HG03354 (cell line): Measurements from ENCODE around the gene TRIM9.

Experiments
- ATAC-seq: cut with Tn5 transposase; IDR thresholded peaks from one replicate; pipeline ENCODE4 v1.9.1; 2021; ENCODE audit warnings: mild to moderate bottlenecking; ENCODE audit not compliant: unreplicated experiment, poor library complexity, severe bottlenecking

TRIM9 gene

GRCh38 chr14:51067295-51067694 is 27.6 kb downstream of the TRIM9 start:
- ATAC-seq: no peak

DNA sequence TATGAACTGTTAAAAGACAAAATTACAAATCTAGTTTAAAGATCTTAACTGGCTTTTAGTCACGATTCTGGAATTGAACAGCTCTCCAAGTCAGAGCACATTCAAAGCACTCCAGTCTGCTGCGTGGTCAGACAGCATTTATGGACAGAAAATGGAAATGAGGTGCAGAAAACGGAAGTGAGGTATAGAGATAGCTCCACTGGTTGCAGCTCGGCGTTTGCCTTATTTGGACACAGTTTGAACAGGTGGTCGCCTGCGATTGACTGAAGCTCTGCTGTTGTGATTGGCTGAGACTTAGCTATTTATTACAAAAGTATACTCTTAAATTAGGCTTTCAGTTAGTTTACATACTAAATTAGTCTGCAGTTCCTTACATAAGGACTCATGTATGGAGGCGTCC is 28.3 kb downstream of the TRIM9 start:
- ATAC-seq: no peak

DNA sequence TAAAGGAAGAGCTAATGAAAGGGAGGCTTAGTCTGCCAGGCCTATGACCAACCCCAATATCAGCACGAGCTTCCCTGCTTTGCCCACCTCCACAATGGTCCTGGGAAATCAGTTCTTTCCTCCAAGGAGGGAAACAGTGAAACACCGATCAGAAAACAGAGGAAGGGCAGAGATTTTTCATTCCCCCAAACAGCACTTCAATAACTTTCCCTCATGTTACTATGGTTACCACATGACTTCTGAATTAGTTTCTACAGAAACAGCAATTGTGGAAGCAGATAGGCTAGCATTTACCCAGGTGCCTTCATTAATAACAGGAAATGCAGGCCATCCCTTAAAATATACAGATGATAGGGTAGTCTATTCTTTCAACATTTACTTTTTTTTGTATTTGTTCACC is 35.9 kb downstream of the TRIM9 start:
- no peak for ATAC-seq

DNA sequence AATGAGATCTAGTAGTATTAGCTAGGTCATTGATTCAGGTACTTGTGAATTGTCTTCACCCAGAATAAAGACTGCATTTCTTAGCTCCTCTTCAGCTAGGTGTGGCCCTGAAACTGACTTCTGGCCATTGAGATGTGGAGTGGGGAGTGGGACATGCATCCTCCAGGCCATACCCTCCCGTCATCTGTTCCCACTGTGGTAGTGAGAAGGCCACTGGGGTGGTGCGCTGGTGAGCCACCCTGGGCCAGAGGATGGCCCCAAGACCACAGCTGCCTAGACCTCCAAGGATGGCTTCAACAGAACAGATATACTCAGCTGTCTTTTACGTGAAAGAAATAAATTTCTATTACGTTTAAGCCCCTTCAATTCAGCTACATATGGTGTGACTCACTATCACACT is 36.5 kb downstream of the TRIM9 start:
- ATAC-seq: no peak

- no peak for ATAC-seq
Measured at GRCh38 chr14:51056421-51056820, 38.5 kb downstream of the TRIM9 start.

DNA sequence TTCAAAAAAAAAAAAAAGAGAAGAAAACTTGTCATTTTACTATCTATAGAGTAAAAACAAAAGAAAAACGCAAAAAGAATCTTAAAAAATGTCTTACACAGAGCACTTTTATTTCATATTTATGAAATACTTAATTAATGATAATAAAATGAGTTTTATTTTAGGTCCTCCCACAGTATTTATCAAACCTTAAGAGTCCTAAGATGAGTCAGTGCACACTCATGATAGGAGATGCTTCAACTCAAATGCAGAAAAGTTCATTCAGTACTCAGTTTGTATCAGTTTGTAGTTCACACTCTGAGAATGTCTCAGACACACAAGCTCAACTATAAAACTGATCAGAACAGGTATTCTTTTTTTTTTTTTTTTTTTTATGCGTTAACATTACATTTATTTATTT is 41.7 kb downstream of the TRIM9 start:
- ATAC-seq: no peak

DNA sequence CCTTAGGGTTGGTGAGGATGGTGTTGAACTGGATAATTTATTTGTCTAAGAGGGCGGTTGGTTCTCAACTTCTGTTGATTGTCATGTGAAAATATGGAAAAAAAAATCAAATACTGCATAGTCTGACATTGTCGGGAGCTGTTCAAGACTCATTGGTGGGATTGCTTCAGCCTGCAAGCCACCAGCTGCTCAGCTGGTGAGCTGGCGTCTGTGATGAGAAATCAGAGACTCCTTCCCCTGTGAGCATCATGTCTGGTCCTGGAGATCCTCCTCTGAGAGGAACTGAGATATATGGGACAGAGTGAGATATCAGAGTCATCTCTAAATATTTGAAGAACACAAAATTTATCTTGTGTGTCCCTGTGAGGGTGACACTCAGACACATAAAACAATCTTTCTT is 49.9 kb downstream of the TRIM9 start:
- ATAC-seq: no peak

GRCh38 chr14:51041883-51042282 is 53.0 kb downstream of the TRIM9 start:
- no peak for ATAC-seq

GRCh38 chr14:51041108-51041531 is 53.8 kb downstream of the TRIM9 start:
- no peak for ATAC-seq

GRCh38 chr14:51039252-51039651 is 55.7 kb downstream of the TRIM9 start:
- no peak for ATAC-seq

GRCh38 chr14:51035611-51036192 is 59.2 kb downstream of the TRIM9 start:
- no peak for ATAC-seq

GRCh38 chr14:51028851-51029754 is 65.8 kb downstream of the TRIM9 start:
- no peak for ATAC-seq

- no peak for ATAC-seq
Measured at GRCh38 chr14:51028361-51028760, 66.5 kb downstream of the TRIM9 start.

DNA sequence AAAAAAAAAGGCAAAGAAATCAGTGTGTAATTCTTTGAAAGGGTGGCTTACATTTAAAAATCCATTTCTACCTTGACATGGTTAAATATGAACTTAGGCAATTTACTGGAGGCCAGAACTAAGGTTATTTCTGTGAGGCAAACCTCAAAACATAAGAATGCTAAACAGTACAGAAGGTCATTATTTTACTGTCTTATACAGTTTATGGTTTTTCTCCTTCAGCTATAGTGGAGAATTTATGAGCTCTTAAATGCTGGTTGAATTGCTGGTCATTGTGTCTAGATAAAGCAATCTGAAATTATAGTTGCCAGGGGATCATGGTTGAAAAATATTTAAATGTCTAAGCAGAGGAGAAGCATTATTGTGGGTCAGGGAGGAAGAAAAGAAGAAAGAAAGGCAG is 70.5 kb downstream of the TRIM9 start:
- no peak for ATAC-seq

- no peak for ATAC-seq
Measured at GRCh38 chr14:51023964-51024363, 70.9 kb downstream of the TRIM9 start.

GRCh38 chr14:51022769-51023168 is 72.1 kb downstream of the TRIM9 start:
- no peak for ATAC-seq

DNA sequence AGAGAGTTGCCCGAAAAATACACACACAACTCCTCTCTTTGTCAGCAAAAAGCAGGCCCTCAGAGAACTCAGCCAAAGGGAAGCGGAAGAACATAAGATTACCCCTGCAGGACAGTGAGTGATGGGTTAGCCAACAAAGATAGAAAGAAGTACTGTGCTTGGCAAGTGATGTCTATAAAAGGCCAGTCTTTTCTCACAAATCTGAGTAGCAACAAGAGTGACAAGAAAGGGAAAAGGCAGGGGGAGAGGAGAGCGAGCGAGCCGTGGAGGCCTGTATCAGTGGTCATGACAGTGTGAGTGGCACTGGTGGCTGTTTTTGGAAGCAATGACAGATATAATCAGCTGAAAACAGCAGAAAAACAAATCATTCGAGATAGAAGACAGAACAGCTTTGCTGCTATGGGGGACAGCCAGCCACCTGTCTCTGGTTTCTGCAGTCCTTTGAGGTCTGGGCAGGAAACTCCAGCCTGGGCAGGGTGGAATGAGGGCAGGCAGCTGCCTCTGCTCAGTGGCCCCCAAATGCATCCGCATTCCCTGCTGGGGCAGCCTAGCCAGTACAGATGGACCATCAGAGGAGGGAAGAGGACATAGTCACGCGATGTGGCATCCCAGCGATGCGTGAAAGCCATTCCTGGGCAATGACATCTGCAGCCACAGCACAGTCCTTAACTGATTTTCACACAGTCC is 74.7 kb downstream of the TRIM9 start:
- ATAC-seq: no peak

DNA sequence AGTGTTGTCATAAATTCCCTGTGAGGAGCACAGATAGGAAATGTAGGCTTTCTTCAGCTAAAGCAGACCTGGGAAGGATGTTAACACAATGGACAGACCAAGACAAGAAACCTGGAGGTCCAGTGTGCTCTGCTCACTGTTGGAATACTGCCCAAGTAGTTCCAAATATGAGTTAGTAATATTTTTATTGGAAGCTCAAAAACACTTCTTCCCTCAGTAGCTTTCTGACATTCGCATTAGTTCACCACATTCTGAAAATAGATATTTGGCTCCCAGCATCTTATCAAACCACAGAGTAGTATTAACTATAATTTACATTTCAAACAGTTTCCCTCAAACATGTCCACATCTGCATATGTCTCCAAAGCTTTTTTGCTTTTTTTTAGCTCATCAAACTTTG is 75.8 kb downstream of the TRIM9 start:
- ATAC-seq: no peak

DNA sequence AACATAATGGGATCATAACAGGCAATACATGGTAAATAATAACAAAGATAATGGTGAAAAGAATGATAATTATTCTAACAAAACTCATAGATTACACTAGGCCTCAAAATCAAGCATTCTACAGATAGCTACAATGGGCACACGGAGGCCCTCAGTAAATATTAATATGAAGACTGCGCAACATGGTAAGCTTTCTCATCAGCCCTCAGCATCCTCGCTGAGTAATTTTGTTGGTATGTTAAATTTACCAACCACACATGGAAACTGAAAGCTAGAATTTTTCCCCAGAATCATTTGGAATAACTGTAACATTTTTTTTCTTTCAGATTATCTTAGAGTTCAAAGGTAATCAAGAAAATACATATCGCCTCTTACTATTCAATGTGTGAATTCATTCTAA is 76.4 kb downstream of the TRIM9 start:
- ATAC-seq: no peak

DNA sequence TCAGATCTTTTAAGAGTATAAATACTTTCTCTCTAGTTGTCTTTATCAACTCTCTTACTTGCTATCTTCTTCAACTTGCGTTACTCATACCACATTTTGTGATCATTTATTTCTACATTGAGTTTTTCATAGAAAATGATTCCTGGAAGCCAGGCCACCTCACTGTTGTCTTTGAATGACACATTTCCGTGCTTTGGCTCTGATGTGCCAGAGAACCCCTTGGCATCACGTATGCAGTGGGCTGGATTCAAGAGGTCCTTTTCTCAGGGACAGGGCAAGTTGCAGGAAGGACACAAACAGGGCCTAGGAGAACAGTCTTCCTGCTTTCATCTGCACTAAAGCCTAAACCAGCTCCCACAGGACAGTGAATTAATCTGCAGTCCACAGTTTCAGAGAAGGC is 80.3 kb downstream of the TRIM9 start:
- ATAC-seq: no peak

GRCh38 chr14:51014086-51014485 is 80.8 kb downstream of the TRIM9 start:
- no peak for ATAC-seq
